ENCODE measurements around the gene FRS3.

FRS3 gene

GRCh38 chr6:41724228-41724580 is 55.5 kb downstream of the FRS3 start:
- Histone ChIP-seq H3K4me3 (ENCODE audit: low read depth in 1 of 2, low read length in 1 of 2) (peak overlapping the region; percentile 67 to 77), H3K36me3 (peaks cover 8% of the 10 kb centered on the region), H3K27me3 (no peaks in the 10 kb centered on the region), H3K9me3 (no peaks in the 10 kb centered on the region), H3K27ac (peak overlapping the region; percentile 99), H3K4me1 (ENCODE audit: control insufficient read depth in 1 of 2, insufficient read depth in 1 of 2, low read depth in 1 of 2, low read length in 1 of 2) (peaks cover 91 to 99% of the 10 kb centered on the region in 2 experiments)
- no peak for TF ChIP-seq CTCF (IDR thresholded peaks at IDR 0.05)

GRCh38 chr6:41723530-41724227 is 56.0 kb downstream of the FRS3 start:
- H3K4me1 ChIP-seq (ENCODE audit: control insufficient read depth in 1 of 2, insufficient read depth in 1 of 2, low read depth in 1 of 2, low read length in 1 of 2), result peaks cover 86 to 94% of the 10 kb centered on the region in 2 experiments

GRCh38 chr6:41722969-41723529 is 56.7 kb downstream of the FRS3 start:
- H3K4me3 ChIP-seq (ENCODE audit: low read depth in 1 of 2, low read length in 1 of 2), result peak overlapping the region; percentile 67 to 77
- H3K27ac ChIP-seq, result peak overlapping the region; percentile 99
- H3K4me1 ChIP-seq (ENCODE audit: control insufficient read depth in 1 of 2, insufficient read depth in 1 of 2, low read depth in 1 of 2, low read length in 1 of 2), result peaks cover 80 to 90% of the 10 kb centered on the region in 2 experiments
- peaks cover 8% of the 10 kb centered on the region for H3K36me3 ChIP-seq
- no peak for TF ChIP-seq CTCF (IDR thresholded peaks at IDR 0.05)
- no peaks in the 10 kb centered on the region for H3K27me3 ChIP-seq
- no peaks in the 10 kb centered on the region for H3K9me3 ChIP-seq

More at GRCh38 chr6:41723530-41724227, 56.0 kb downstream of the FRS3 start:
- H3K9me3 ChIP-seq, result no peaks in the 10 kb centered on the region
- peak overlapping the region; percentile 67 to 77 for H3K4me3 ChIP-seq (ENCODE audit: low read depth in 1 of 2, low read length in 1 of 2)
- H3K36me3 ChIP-seq, result peaks cover 13% of the 10 kb centered on the region
- H3K27ac ChIP-seq, result peak overlapping the region; percentile 99
- H3K27me3 ChIP-seq, result no peaks in the 10 kb centered on the region
- TF ChIP-seq CTCF (IDR thresholded peaks at IDR 0.05), result peak; percentile 76

- peak overlapping the region; percentile 67 to 77 for H3K4me3 ChIP-seq (ENCODE audit: low read depth in 1 of 2, low read length in 1 of 2)
- H3K27me3 ChIP-seq, result no peaks in the 10 kb centered on the region
- no peaks in the 10 kb centered on the region for H3K9me3 ChIP-seq
- H3K36me3 ChIP-seq, result peaks cover 14% of the 10 kb centered on the region
- peaks cover 73 to 83% of the 10 kb centered on the region in 2 experiments for H3K4me1 ChIP-seq (ENCODE audit: control insufficient read depth in 1 of 2, insufficient read depth in 1 of 2, low read depth in 1 of 2, low read length in 1 of 2)
- H3K27ac ChIP-seq, result peak overlapping the region; percentile 99
- no peak for TF ChIP-seq CTCF (IDR thresholded peaks at IDR 0.05)
These were observed 58.3 kb downstream of the FRS3 start for GRCh38 chr6:41721414-41721813.

GRCh38 chr6:41720783-41721182 is 58.9 kb downstream of the FRS3 start:
- Histone ChIP-seq H3K9me3 (no peaks in the 10 kb centered on the region), H3K4me1 (ENCODE audit: control insufficient read depth in 1 of 2, insufficient read depth in 1 of 2, low read depth in 1 of 2, low read length in 1 of 2) (peaks cover 66 to 77% of the 10 kb centered on the region in 2 experiments), H3K4me3 (ENCODE audit: low read depth in 1 of 2, low read length in 1 of 2) (no peak overlapping the region), H3K27ac (peak overlapping the region; percentile 99), H3K36me3 (peaks cover 14% of the 10 kb centered on the region), H3K27me3 (no peaks in the 10 kb centered on the region)
- no peak for TF ChIP-seq CTCF (IDR thresholded peaks at IDR 0.05)

Data from neutrophil (primary cell).